ENCODE results near the gene AJUBA.
"Not testable (repeated sequence)": the region's sequence is repeated elsewhere in the genome, so short reads cannot be mapped to it uniquely, and the experiment has no call there.

The AJUBA gene

DNA sequence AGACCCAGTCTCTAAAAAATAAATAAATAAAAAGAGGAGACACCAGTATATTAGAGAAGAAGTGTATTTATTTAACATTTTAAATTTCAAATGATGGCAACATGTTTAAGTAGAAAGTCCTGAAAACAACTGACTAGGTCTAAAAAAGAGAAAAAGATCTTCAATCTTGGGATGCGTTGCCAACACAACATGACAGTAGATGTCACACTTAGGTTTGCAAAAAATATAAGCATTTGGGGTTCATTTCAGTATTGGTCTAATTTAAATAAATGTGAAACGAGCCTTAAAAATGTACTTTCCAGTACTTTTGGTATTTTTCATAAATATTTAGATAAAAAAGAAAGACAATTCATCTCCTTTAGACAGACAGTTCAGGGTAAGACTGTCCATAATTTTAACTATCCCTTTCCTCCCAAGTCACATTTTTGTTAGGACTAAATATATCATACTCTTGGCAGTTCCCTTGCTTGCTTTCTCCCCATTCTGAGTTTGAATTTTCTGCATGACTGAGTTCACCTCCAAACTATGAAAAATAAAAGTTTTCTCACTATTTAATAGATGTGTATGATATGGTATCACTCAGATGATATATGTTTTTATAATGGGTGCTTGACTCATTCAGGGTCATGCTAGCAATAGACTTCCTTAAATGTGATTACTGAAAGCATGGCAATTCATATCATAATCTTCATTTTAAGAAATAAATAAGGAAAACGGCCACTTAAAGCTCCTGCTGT lies 23.3 kb upstream of the AJUBA start:
- Histone ChIP-seq H3K4me1 (ENCODE audit: low read length) (peaks cover 32% of the 10 kb centered on the region), H4K20me1 (ENCODE audit: insufficient read depth, low read length) (no peaks in the 10 kb centered on the region), H2AFZ (ENCODE audit: low read depth, low read length) (no peak overlapping the region), H3K36me3 (replicated peaks; ENCODE audit: low read depth, low read length) (no peaks in the 10 kb centered on the region), H3K79me2 (ENCODE audit: low read length) (0 out of 2 replicates have a peak, but pooled peaks cover 2% of the 10 kb centered on the region), H3K27me3 (ENCODE audit: low read depth, low read length) (no peaks in the 10 kb centered on the region), H3K9me3 (ENCODE audit: insufficient read depth, low read length) (no peaks in the 10 kb centered on the region), H3K9ac (ENCODE audit: low read length) (peak overlapping the region; percentile 87), H3K27ac (ENCODE audit: low read length) (no peak overlapping the region), H3K4me2 (ENCODE audit: low read length) (peak overlapping the region; percentile 84), H3K4me3 (ENCODE audit: low read length) (peak overlapping the region; percentile 82)
- TF ChIP-seq, protein P1, sequence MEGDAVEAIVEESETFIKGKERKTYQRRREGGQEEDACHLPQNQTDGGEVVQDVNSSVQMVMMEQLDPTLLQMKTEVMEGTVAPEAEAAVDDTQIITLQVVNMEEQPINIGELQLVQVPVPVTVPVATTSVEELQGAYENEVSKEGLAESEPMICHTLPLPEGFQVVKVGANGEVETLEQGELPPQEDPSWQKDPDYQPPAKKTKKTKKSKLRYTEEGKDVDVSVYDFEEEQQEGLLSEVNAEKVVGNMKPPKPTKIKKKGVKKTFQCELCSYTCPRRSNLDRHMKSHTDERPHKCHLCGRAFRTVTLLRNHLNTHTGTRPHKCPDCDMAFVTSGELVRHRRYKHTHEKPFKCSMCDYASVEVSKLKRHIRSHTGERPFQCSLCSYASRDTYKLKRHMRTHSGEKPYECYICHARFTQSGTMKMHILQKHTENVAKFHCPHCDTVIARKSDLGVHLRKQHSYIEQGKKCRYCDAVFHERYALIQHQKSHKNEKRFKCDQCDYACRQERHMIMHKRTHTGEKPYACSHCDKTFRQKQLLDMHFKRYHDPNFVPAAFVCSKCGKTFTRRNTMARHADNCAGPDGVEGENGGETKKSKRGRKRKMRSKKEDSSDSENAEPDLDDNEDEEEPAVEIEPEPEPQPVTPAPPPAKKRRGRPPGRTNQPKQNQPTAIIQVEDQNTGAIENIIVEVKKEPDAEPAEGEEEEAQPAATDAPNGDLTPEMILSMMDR (IDR thresholded peaks at IDR 0.05; ENCODE audit: low read depth, low read length) = no peak

- not testable (repeated sequence) for H3K4me2 ChIP-seq (ENCODE audit: low read length); H3K9ac ChIP-seq (ENCODE audit: low read length); H3K79me2 ChIP-seq (ENCODE audit: low read length); H3K27ac ChIP-seq (ENCODE audit: low read length); H3K4me3 ChIP-seq (ENCODE audit: low read length); H4K20me1 ChIP-seq (ENCODE audit: insufficient read depth, low read length); H3K27me3 ChIP-seq (ENCODE audit: low read depth, low read length); H3K36me3 ChIP-seq (replicated peaks; ENCODE audit: low read depth, low read length); H2AFZ ChIP-seq (ENCODE audit: low read depth, low read length); H3K9me3 ChIP-seq (ENCODE audit: insufficient read depth, low read length)
- peaks cover 25% of the 10 kb centered on the region for H3K4me1 ChIP-seq (ENCODE audit: low read length)
Observed at GRCh38 chr14:23004274-23004673, 21.9 kb upstream of the AJUBA start.

DNA sequence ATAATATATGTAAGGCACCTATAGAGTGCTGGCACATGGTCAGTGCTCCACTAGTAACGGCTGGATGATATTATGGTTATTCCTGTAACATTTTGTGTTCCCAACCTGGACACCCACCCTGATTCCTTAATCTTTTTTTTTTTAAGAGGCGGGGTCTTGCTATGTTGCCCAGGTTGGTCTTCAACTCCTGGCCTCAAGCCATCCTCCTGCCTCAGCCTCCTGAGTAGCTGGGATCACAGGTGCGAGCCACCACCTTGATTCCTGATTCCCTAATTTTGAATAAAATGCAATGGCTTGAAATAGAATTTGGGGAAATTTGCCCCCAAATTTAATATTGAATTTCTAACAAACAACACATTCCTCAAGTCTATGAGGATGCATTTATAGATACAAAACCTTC lies 20.2 kb upstream of the AJUBA start:
- no peak overlapping the region for H3K4me2 ChIP-seq (ENCODE audit: low read length)
- H3K4me3 ChIP-seq (ENCODE audit: low read length) = no peak overlapping the region
- no peaks in the 10 kb centered on the region for H3K79me2 ChIP-seq (ENCODE audit: low read length)
- H3K4me1 ChIP-seq (ENCODE audit: low read length) = peaks cover 12% of the 10 kb centered on the region
- H3K27me3 ChIP-seq (ENCODE audit: low read depth, low read length) = no peaks in the 10 kb centered on the region
- H3K9ac ChIP-seq (ENCODE audit: low read length) = no peak overlapping the region
- no peak overlapping the region for H3K27ac ChIP-seq (ENCODE audit: low read length)
- no peak overlapping the region for H2AFZ ChIP-seq (ENCODE audit: low read depth, low read length)
- no peak for TF ChIP-seq EZH2phosphoT487 (IDR thresholded peaks at IDR 0.05; ENCODE audit: low read depth)
- TF ChIP-seq, protein P1 (IDR thresholded peaks at IDR 0.05; ENCODE audit: low read depth, low read length) = no peak
- H4K20me1 ChIP-seq (ENCODE audit: insufficient read depth, low read length) = no peaks in the 10 kb centered on the region
- no peaks in the 10 kb centered on the region for H3K9me3 ChIP-seq (ENCODE audit: insufficient read depth, low read length)
- H3K36me3 ChIP-seq (replicated peaks; ENCODE audit: low read depth, low read length) = no peaks in the 10 kb centered on the region

GRCh38 chr14:23000860-23001259 lies 18.5 kb upstream of the AJUBA start:
- Histone ChIP-seq H2AFZ (ENCODE audit: low read depth, low read length) (no peak overlapping the region), H3K36me3 (replicated peaks; ENCODE audit: low read depth, low read length) (no peaks in the 10 kb centered on the region), H3K27ac (ENCODE audit: low read length) (no peak overlapping the region), H3K9ac (ENCODE audit: low read length) (no peak overlapping the region), H3K4me2 (ENCODE audit: low read length) (no peak overlapping the region), H3K79me2 (ENCODE audit: low read length) (no peaks in the 10 kb centered on the region), H3K4me3 (ENCODE audit: low read length) (no peak overlapping the region), H4K20me1 (ENCODE audit: insufficient read depth, low read length) (no peaks in the 10 kb centered on the region), H3K27me3 (ENCODE audit: low read depth, low read length) (no peaks in the 10 kb centered on the region), H3K9me3 (ENCODE audit: insufficient read depth, low read length) (no peaks in the 10 kb centered on the region), H3K4me1 (ENCODE audit: low read length) (peaks cover 4% of the 10 kb centered on the region)
- TF ChIP-seq EZH2phosphoT487 (IDR thresholded peaks at IDR 0.05; ENCODE audit: low read depth) = no peak
- TF ChIP-seq, protein P1 (IDR thresholded peaks at IDR 0.05; ENCODE audit: low read depth, low read length) = no peak
